Thoracic aorta (tissue), 2 donors: ENCODE measurements around the gene HRC. TPM values are rescaled to one million over a fixed set of nuclear protein-coding genes. Genes with fewer than 3 reads are reported as not detected.
"Not testable (repeated sequence)": the region's sequence is repeated elsewhere in the genome, so short reads cannot be mapped to it uniquely, and the experiment has no call there.

ENCODE experiments used
- ATAC-seq: fragments of 150-250 bp; one replicate; pipeline ENCODE4 v1.8.0; 2017; ENCODE audit warnings: low read depth; ENCODE audit not compliant: insufficient number of reproducible peaks, low FRiP score
- DNase-seq: peaks from one replicate; pipeline ENCODE4 v3.0.0-alpha.2; 2020; ENCODE audit warnings: low spot score
- H3K27ac ChIP-seq, 2 donors: fragments of 200-600 bp; sonication (generic); 1 replicate in 1 of 2; 2 replicates in 1 of 2; pipeline ENCODE4 v1.5.1; 2016; ENCODE audit warnings: mild to moderate bottlenecking in 2 of 2, moderate library complexity in 2 of 2
- H3K27me3 ChIP-seq: fragments of 200-600 bp; sonication (generic); replicated peaks from 2 replicates; pipeline ENCODE4 v1.6.0; 2016; ENCODE audit warnings: mild to moderate bottlenecking; ENCODE audit not compliant: insufficient read depth
- H3K36me3 ChIP-seq: fragments of 200-600 bp; sonication (generic); one replicate; pipeline ENCODE4 v1.5.1; 2016
- H3K4me1 ChIP-seq, 2 donors: fragments of 200-600 bp; sonication (generic); 1 replicate in 1 of 2; 2 replicates in 1 of 2; pipeline versions ENCODE4 v1.5.1 to v1.6.0; 2016; ENCODE audit warnings: low read depth in 2 of 2, mild to moderate bottlenecking in 1 of 2; ENCODE audit not compliant: control insufficient read depth in 1 of 2
- H3K4me3 ChIP-seq: fragments of 200-600 bp; sonication (generic); 2 replicates; pipeline ENCODE4 v1.5.1; 2016; ENCODE audit warnings: mild to moderate bottlenecking
- H3K9me3 ChIP-seq: fragments of 200-600 bp; sonication (generic); 2 replicates; pipeline ENCODE4 v1.5.1; 2016
- total RNA-seq, 2 donors: library from RNA; depleted of rRNA; stranded (reverse); fragments of >200 nt; gene quantifications; one replicate each; pipeline versions ENCODE4 v1.1.0 to v1.2.3, GENCODE V29; 2016
- TF ChIP-seq, protein P1 (sequence below): fragments of 200-600 bp; sonication (generic); IDR thresholded peaks from one replicate; pipeline ENCODE4 v1.5.1; 2019; ENCODE audit warnings: antibody characterized with exemption

Gene HRC
- total RNA-seq, 2 donors from 2014 or later, result 2.2 to 6.5 TPM

DNA sequence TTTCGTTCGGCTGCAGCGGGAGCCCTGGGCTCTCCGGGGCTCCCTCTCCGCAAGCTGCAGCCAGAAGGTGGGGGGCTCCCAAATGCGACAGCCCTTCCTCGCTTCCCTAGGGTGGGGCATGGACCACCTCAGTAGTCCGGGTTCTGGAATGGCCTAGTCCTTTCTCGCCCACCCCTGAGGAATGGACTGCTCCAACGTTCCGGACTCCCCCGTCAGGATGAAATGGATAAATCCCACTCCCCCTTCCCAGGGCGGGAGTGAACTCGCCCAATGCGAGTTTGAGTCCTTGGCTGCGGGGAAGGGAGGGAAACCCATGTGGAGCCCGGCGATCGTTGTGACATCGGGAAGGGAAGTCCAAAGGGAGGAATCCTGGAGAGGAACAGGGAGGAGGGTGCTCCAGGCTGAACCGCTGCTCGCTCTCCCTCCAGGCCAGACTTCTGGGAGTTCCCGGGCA, 5.5 kb downstream of the HRC start:
- peaks cover 22 to 27% of the 10 kb centered on the region in 2 donors for H3K4me1 ChIP-seq
- no peak for DNase-seq

DNA sequence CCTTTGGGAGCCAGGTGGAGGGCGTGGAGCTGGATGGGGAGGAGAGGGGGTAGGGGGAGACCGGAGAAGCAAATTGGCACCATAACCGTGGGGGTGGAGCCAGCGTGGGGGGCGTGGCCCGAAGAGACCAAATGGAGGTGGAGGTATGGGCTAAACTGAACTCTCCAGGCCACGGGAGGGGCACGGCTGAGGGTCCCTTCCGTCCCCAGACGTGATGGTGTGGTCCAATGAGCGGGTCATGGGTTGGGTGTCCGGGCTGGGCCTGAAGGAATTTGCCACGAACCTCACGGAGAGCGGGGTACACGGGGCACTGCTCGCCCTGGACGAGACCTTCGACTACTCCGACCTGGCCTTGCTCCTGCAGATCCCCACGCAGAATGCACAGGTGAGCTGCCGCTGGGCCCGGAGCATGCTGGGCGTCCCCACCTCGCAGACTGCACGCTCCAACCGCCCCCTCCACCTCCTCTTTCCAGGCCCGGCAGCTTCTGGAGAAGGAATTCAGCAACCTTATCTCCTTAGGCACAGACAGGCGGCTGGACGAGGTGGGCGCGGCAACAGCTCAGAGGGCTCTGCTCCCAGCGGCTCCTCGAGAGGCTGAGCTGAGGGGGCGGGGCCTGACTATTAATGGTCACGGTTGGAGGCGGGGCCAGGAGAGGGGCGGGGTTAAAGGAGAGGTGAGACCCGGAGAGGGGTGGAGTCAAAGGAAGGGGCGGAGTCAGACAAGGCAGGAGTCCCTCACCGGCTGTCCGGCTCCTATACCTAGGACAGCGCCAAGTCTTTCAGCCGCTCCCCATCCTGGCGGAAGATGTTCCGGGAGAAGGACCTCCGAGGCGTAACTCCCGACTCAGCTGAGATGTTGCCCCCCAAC, 6.2 kb downstream of the HRC start:
- peak; percentile 73 for ATAC-seq
- peaks cover 22 to 27% of the 10 kb centered on the region in 2 donors for H3K4me1 ChIP-seq
- H3K36me3 ChIP-seq, result no peaks in the 10 kb centered on the region
- DNase-seq, result peak; percentile 99
- H3K27ac ChIP-seq, result peak overlapping the region; percentile 60 to 69
- H3K27me3 ChIP-seq, result no peaks in the 10 kb centered on the region
- TF ChIP-seq, protein P1, sequence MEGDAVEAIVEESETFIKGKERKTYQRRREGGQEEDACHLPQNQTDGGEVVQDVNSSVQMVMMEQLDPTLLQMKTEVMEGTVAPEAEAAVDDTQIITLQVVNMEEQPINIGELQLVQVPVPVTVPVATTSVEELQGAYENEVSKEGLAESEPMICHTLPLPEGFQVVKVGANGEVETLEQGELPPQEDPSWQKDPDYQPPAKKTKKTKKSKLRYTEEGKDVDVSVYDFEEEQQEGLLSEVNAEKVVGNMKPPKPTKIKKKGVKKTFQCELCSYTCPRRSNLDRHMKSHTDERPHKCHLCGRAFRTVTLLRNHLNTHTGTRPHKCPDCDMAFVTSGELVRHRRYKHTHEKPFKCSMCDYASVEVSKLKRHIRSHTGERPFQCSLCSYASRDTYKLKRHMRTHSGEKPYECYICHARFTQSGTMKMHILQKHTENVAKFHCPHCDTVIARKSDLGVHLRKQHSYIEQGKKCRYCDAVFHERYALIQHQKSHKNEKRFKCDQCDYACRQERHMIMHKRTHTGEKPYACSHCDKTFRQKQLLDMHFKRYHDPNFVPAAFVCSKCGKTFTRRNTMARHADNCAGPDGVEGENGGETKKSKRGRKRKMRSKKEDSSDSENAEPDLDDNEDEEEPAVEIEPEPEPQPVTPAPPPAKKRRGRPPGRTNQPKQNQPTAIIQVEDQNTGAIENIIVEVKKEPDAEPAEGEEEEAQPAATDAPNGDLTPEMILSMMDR, result no peak
- H3K4me3 ChIP-seq, result peak overlapping the region; percentile 79
- no peaks in the 10 kb centered on the region for H3K9me3 ChIP-seq

More for the DNA sequence above, 5.5 kb downstream of the HRC start:
- peak; percentile 30 for ATAC-seq
- Histone ChIP-seq H3K27ac (peak overlapping the region; percentile 60 to 69), H3K36me3 (no peaks in the 10 kb centered on the region), H3K4me3 (peak overlapping the region; percentile 79), H3K27me3 (no peaks in the 10 kb centered on the region), H3K9me3 (no peaks in the 10 kb centered on the region)
- TF ChIP-seq, protein P1, result no peak

DNA sequence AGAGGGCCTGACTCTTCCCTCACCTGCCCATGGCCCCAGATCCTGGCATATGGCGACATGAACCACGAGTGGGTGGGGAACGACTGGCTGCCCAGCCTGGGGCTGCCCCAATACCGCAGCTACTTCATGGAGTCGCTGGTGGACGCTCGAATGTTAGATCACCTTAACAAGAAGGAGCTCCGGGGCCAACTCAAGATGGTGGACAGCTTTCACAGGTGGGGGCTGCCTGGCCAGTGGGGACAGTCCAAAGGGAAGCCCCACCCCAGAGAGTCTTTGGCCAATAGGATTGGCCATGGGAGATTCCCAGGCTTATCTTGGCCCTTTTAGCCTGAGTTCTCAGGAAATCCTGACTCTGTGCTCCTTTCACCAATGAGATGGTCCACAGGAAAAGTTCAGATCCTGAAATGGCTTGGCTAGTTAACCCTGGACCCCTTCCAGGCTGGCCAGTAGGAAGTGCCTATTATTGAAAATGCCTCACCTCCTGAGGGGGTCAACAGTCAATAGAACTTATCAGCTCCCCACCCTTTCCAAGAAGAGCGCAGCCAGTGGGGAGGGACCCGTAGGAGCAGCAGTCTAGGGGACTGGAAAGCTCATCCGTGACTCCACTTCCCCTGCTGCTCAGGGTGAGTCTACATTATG, 7.0 kb downstream of the HRC start:
- TF ChIP-seq, protein P1, result no peak
- Histone ChIP-seq H3K4me3 (peak overlapping the region; percentile 79), H3K9me3 (no peaks in the 10 kb centered on the region), H3K36me3 (no peaks in the 10 kb centered on the region), H3K27ac (no peak overlapping the region), H3K4me1 (peaks cover 22 to 30% of the 10 kb centered on the region in 2 donors), H3K27me3 (no peaks in the 10 kb centered on the region)
- no peak for DNase-seq
- ATAC-seq, result no peak

DNA sequence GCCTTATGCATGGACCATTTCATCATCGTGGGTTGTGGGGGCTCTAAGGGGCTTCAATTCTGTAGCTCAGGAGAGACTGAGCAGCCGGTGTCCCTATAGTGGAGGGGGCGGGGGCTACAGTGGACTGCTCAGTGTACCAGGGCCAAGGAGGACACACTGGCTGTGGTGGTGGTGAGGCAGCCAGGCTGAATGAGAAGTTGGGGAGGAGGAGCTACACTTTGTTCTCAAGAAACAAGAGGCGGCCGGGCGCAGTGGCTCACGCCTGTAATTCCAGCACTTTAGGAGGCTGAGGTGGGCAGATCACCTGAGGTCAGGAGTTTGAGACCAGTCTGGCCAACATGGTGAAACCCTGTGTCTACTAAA, 8.8 kb downstream of the HRC start:
- DNase-seq, ATAC-seq, H3K27ac ChIP-seq, H3K27me3 ChIP-seq, H3K36me3 ChIP-seq, H3K9me3 ChIP-seq: not testable (repeated sequence)
- H3K4me3 ChIP-seq, result peak overlapping the region; percentile 56
- peaks cover 22 to 34% of the 10 kb centered on the region in 2 donors for H3K4me1 ChIP-seq

DNA sequence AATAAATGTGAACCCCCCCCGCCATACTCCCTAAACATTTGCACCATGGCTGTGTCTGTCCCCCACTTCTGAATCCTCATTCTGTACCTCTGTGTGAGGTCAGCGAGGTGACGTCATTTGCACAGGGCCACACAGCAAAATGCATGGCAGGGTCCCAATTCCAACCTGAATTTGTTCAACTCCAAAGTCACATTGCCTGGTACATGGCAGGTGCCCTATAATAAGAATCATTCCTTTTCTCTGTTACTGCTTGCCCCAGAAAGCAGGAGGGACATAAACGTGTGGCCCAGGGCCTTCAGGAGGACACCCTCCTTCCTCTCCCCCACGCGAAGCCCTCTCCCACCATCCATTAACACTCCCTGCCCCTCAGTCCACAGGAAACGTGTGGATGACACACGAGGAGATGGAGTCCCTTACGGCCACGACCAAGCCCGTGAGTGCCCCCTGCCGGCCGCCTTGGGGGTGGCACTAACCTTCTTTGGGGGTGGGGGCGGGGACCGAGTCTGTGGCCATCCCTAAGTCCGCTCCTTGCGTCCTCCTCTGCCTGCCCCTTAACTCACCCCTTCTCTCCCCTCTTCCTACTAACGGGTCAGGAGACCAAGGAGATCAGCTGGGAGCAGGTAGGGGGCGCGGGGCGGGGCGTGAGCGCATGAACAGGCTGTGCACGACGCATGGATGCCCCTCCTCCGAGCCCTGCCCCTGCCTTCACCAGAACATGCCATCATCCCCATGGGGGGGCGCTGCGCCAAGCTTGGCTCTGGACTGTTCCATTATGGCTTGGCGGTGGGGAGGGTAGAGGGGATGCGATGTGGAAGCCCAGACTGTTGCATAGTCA, 9.4 kb downstream of the HRC start:
- H3K36me3 ChIP-seq, result no peaks in the 10 kb centered on the region
- TF ChIP-seq, protein P1, result peak; percentile 92
- no peak for DNase-seq
- H3K27ac ChIP-seq, result no peak overlapping the region
- no peak for ATAC-seq
- H3K27me3 ChIP-seq, result no peaks in the 10 kb centered on the region
- H3K4me1 ChIP-seq, result peaks cover 16 to 29% of the 10 kb centered on the region in 2 donors
- H3K4me3 ChIP-seq, result peak overlapping the region; percentile 56
- no peaks in the 10 kb centered on the region for H3K9me3 ChIP-seq
